Uterus (tissue), 4 donors: Measurements from ENCODE around the gene SAMD8. TPM values are rescaled to one million over a fixed set of nuclear protein-coding genes. Genes with fewer than 3 reads are reported as not detected.
"Not testable (repeated sequence)": the region's sequence is repeated elsewhere in the genome, so short reads cannot be mapped to it uniquely, and the experiment has no call there.

Source experiments
- DNase-seq, 2 donors: peaks; one replicate each; pipeline ENCODE4 v3.0.0-alpha.2; 2019 to 2020
- H3K27ac ChIP-seq, 2 donors: fragments of 200-600 bp; sonication (generic); 1 replicate in 1 of 2; 2 replicates in 1 of 2; pipeline ENCODE4 v1.5.1; 2016 to 2018
- H3K27me3 ChIP-seq, 2 donors: fragments of 200-600 bp; sonication (generic); one replicate each; pipeline ENCODE4 v1.5.1; 2018 to 2019; ENCODE audit warnings: control low read depth in 1 of 2
- H3K36me3 ChIP-seq, 2 donors: fragments of 200-600 bp; sonication (generic); one replicate each; pipeline ENCODE4 v1.5.1; 2019; ENCODE audit warnings: control low read depth in 1 of 2
- H3K4me1 ChIP-seq, 2 donors: fragments of 200-600 bp; sonication (generic); one replicate each; pipeline ENCODE4 v1.5.1; 2018 to 2019; ENCODE audit warnings: control low read depth in 1 of 2
- H3K4me3 ChIP-seq, 2 donors: fragments of 200-600 bp; sonication (generic); 1 replicate in 1 of 2; 2 replicates in 1 of 2; pipeline ENCODE4 v1.5.1; 2018 to 2019; ENCODE audit warnings: mild to moderate bottlenecking in 1 of 2
- H3K9me3 ChIP-seq, 2 donors: fragments of 200-600 bp; sonication (generic); one replicate each; pipeline ENCODE4 v1.5.1; 2019; ENCODE audit warnings: control low read depth in 1 of 2
- CTCF ChIP-seq, 4 experiments: fragments of 200-600 bp in 2 of 4; fragments of 450-650 bp in 2 of 4; sonication (generic) in 2 of 4; IDR thresholded peaks; one replicate each; pipeline ENCODE4 v1.5.1; 2016 to 2019; ENCODE audit warnings: antibody characterized with exemption in 4 of 4, mild to moderate bottlenecking in 2 of 4, moderate library complexity in 1 of 4
- POLR2A ChIP-seq, 2 donors: fragments of 450-650 bp; IDR thresholded peaks; one replicate each; pipeline ENCODE4 v1.6.1; 2016; ENCODE audit warnings: antibody characterized with exemption in 2 of 2, mild to moderate bottlenecking in 1 of 2, moderate library complexity in 1 of 2
- intact Hi-C: fragments of 100-400 bp; cut with DNase I; formaldehyde crosslinking; loops from one replicate; pipeline ENCODE4 v1.15.1; 2023; ENCODE audit warnings: low total_unique reads
- total RNA-seq, 4 donors: library from RNA; depleted of rRNA in 3 of 4; stranded (reverse); fragments of >200 nt in 3 of 4; gene quantifications; one replicate each; pipeline versions ENCODE4 v1.1.0 to v1.2.4, GENCODE V29; 2014 to 2023
- donor health status: DM: yes; HTN: yes; CAD: no.

The SAMD8 gene
- total RNA-seq, 4 donors from 2014 or later: 25.4 to 51.4 (median 49.2) TPM

GRCh38 chr10:75129537-75129936 lies 18.1 kb downstream of the SAMD8 start:
- intact Hi-C loops: no loop called here
- no peaks in the 10 kb centered on the region for H3K4me1 ChIP-seq
- no peaks in the 10 kb centered on the region for H3K9me3 ChIP-seq
- no peak overlapping the region for H3K27ac ChIP-seq
- DNase-seq: no peak
- H3K36me3 ChIP-seq: no peaks in the 10 kb centered on the region
- no peaks in the 10 kb centered on the region for H3K27me3 ChIP-seq
- TF ChIP-seq POLR2A (IDR thresholded peaks at IDR 0.05): no peak
- no peak for TF ChIP-seq CTCF (IDR thresholded peaks at IDR 0.05)
- no peak overlapping the region for H3K4me3 ChIP-seq

GRCh38 chr10:75133701-75134100 lies 22.2 kb downstream of the SAMD8 start:
- intact Hi-C loops, H3K27ac ChIP-seq, H3K27me3 ChIP-seq, DNase-seq, H3K36me3 ChIP-seq, H3K4me1 ChIP-seq, H3K4me3 ChIP-seq, H3K9me3 ChIP-seq: not testable (repeated sequence)

GRCh38 chr10:75136346-75136745 lies 24.9 kb downstream of the SAMD8 start:
- peaks cover 0 to 7% of the 10 kb centered on the region in 2 donors for H3K4me1 ChIP-seq
- no peak for TF ChIP-seq POLR2A (IDR thresholded peaks at IDR 0.05)
- TF ChIP-seq CTCF (IDR thresholded peaks at IDR 0.05): no peak
- no peaks in the 10 kb centered on the region for H3K27me3 ChIP-seq
- no peak for DNase-seq
- no peaks in the 10 kb centered on the region for H3K9me3 ChIP-seq
- intact Hi-C loops: no loop called here
- H3K36me3 ChIP-seq: no peaks in the 10 kb centered on the region
- H3K4me3 ChIP-seq: no peak overlapping the region
- no peak overlapping the region for H3K27ac ChIP-seq

- no peak overlapping the region for H3K27ac ChIP-seq
- intact Hi-C loops: no loop called here
- peaks cover 0 to 7% of the 10 kb centered on the region in 2 donors for H3K4me1 ChIP-seq
- H3K27me3 ChIP-seq: no peaks in the 10 kb centered on the region
- no peak overlapping the region for H3K4me3 ChIP-seq
- no peaks in the 10 kb centered on the region for H3K9me3 ChIP-seq
- no peak for DNase-seq
- TF ChIP-seq POLR2A (IDR thresholded peaks at IDR 0.05) (no peak), CTCF (IDR thresholded peaks at IDR 0.05) (no peak)
- no peaks in the 10 kb centered on the region for H3K36me3 ChIP-seq
Measured at GRCh38 chr10:75137533-75138438, 26.3 kb downstream of the SAMD8 start.

- DNase-seq: no peak
- Histone ChIP-seq H3K27ac (no peak overlapping the region), H3K4me3 (no peak overlapping the region), H3K4me1 (peaks cover 0 to 7% of the 10 kb centered on the region in 2 donors), H3K27me3 (no peaks in the 10 kb centered on the region), H3K36me3 (no peaks in the 10 kb centered on the region), H3K9me3 (no peaks in the 10 kb centered on the region)
- TF ChIP-seq POLR2A (IDR thresholded peaks at IDR 0.05): no peak
- TF ChIP-seq CTCF (IDR thresholded peaks at IDR 0.05): no peak
- intact Hi-C loops: no loop called here
Measured at GRCh38 chr10:75140246-75140645, 28.8 kb downstream of the SAMD8 start.
